GM23338 (cell line): Measurements from ENCODE around the gene MYO1D. TPM values are rescaled to one million over a fixed set of nuclear protein-coding genes. Genes with fewer than 3 reads are reported as not detected.

Experiments used
- ATAC-seq: fragments of 200-7000 bp; cut with Tn5 transposase; 3 replicates; pipeline ENCODE4 v1.9.1; 2020
- DNase-seq: peaks from one replicate; pipeline ENCODE4 v3.0.0-alpha.2; 2015; ENCODE audit warnings: low spot score
- H2AFZ ChIP-seq: fragments of 200-600 bp; sonication (generic); 2 replicates; pipeline ENCODE4 v1.8.0; 2016; ENCODE audit warnings: antibody characterized with exemption, mild to moderate bottlenecking, moderate library complexity
- H3F3A ChIP-seq: fragments of 200-600 bp; sonication (generic); replicated peaks from 2 replicates; pipeline ENCODE4 v1.8.0; 2017; ENCODE audit warnings: antibody characterized with exemption, mixed run types, low read depth
- H3K27ac ChIP-seq: fragments of 200-600 bp; sonication (generic); 2 replicates; pipeline ENCODE4 v1.6.1; 2016; ENCODE audit warnings: low read depth
- H3K27me3 ChIP-seq: fragments of 200-600 bp; sonication (generic); 2 replicates; pipeline ENCODE4 v1.8.0; 2016; ENCODE audit warnings: mild to moderate bottlenecking, mixed run types, moderate library complexity; ENCODE audit not compliant: insufficient read depth
- H3K36me3 ChIP-seq: fragments of 200-600 bp; sonication (generic); 2 replicates; pipeline ENCODE4 v1.8.0; 2016; ENCODE audit warnings: mild to moderate bottlenecking; ENCODE audit not compliant: insufficient read depth
- H3K4me1 ChIP-seq: fragments of 200-600 bp; sonication (generic); 2 replicates; pipeline ENCODE4 v1.8.0; 2016; ENCODE audit warnings: mild to moderate bottlenecking, moderate library complexity; ENCODE audit not compliant: insufficient read depth
- H3K4me2 ChIP-seq: fragments of 200-600 bp; sonication (generic); 2 replicates; pipeline ENCODE4 v1.7.1; 2017; ENCODE audit warnings: mixed run types
- H3K4me3 ChIP-seq: fragments of 200-600 bp; sonication (generic); 2 replicates; pipeline ENCODE4 v1.6.1; 2016; ENCODE audit warnings: mixed run types
- H3K79me2 ChIP-seq: fragments of 200-600 bp; sonication (generic); replicated peaks from 2 replicates; pipeline ENCODE4 v1.8.0; 2017; ENCODE audit warnings: mild to moderate bottlenecking; ENCODE audit not compliant: insufficient read depth
- H3K9me2 ChIP-seq: fragments of 200-600 bp; sonication (generic); 2 replicates; pipeline ENCODE4 v1.8.0; 2017; ENCODE audit not compliant: insufficient read depth
- H4K20me1 ChIP-seq: fragments of 200-600 bp; sonication (generic); replicated peaks from 2 replicates; pipeline ENCODE4 v1.8.0; 2017; ENCODE audit warnings: mild to moderate bottlenecking; ENCODE audit not compliant: insufficient read depth
- H3K27ac Mint-ChIP-seq: 2 replicates; pipeline ENCODE4 v1.8.0; 2020; ENCODE audit warnings: inconsistent platforms, mild to moderate bottlenecking, moderate library complexity, mixed read lengths
- H3K27me3 Mint-ChIP-seq: 3 replicates; pipeline ENCODE4 v1.8.0; 2022; ENCODE audit warnings: low read depth, mild to moderate bottlenecking, moderate library complexity, mixed read lengths, inconsistent platforms; ENCODE audit not compliant: insufficient read depth, poor library complexity
- H3K36me3 Mint-ChIP-seq: 3 replicates; pipeline ENCODE4 v1.8.0; 2021; ENCODE audit warnings: low read depth, mild to moderate bottlenecking, inconsistent platforms, moderate library complexity, mixed read lengths
- H3K4me1 Mint-ChIP-seq: 3 replicates; pipeline ENCODE4 v1.8.0; 2020; ENCODE audit warnings: mild to moderate bottlenecking, inconsistent platforms, mixed read lengths
- H3K4me3 Mint-ChIP-seq: 3 replicates; pipeline ENCODE4 v1.8.0; 2021; ENCODE audit warnings: moderate library complexity, mild to moderate bottlenecking, inconsistent platforms, mixed read lengths
- H3K9me3 Mint-ChIP-seq: 3 replicates; pipeline ENCODE4 v1.8.0; 2020; ENCODE audit warnings: moderate library complexity, mild to moderate bottlenecking, inconsistent platforms, mixed read lengths
- CREB1 ChIP-seq: fragments of 250-450 bp; sonication (Bioruptor Pico); IDR thresholded peaks from 2 replicates; pipeline ENCODE4 v1.5.0; 2020; ENCODE audit warnings: low read depth, mild to moderate bottlenecking, moderate library complexity
- EZH2 ChIP-seq: fragments of 200-600 bp; sonication (generic); IDR thresholded peaks from one replicate; pipeline ENCODE4 v1.8.0; 2017; ENCODE audit warnings: antibody characterized with exemption, mild to moderate bottlenecking, low read depth; ENCODE audit not compliant: unreplicated experiment
- EZH2phosphoT487 ChIP-seq: fragments of 200-600 bp; sonication (generic); IDR thresholded peaks from one replicate; pipeline ENCODE4 v1.8.1; 2018; ENCODE audit warnings: antibody characterized with exemption; ENCODE audit not compliant: unreplicated experiment
- JUNB ChIP-seq: IDR thresholded peaks from one replicate; pipeline ENCODE4 v1.6.1; 2016; ENCODE audit warnings: antibody characterized with exemption; ENCODE audit not compliant: unreplicated experiment
- NANOG ChIP-seq: IDR thresholded peaks from 2 replicates; pipeline ENCODE4 v1.6.1; 2016; ENCODE audit warnings: antibody characterized with exemption, borderline replicate concordance
- POLR2AphosphoS5 ChIP-seq: IDR thresholded peaks from 2 replicates; pipeline ENCODE4 v1.6.1; 2016; ENCODE audit warnings: antibody characterized with exemption, low read depth
- REST ChIP-seq: IDR thresholded peaks from one replicate; pipeline ENCODE4 v1.6.1; 2018; ENCODE audit warnings: antibody characterized with exemption; ENCODE audit not compliant: unreplicated experiment
- STAT1 ChIP-seq: IDR thresholded peaks from one replicate; pipeline ENCODE4 v1.6.1; 2016; ENCODE audit warnings: antibody characterized with exemption; ENCODE audit not compliant: unreplicated experiment
- ZNF114 ChIP-seq: fragments of 250-450 bp; sonication (Bioruptor Pico); IDR thresholded peaks from 2 replicates; pipeline ENCODE4 v1.5.0; 2020; ENCODE audit warnings: mild to moderate bottlenecking, moderate library complexity
- ZNF331 ChIP-seq: fragments of 250-450 bp; sonication (Bioruptor Pico); IDR thresholded peaks from 2 replicates; pipeline ENCODE4 v1.5.0; 2020; ENCODE audit warnings: low read depth, mild to moderate bottlenecking, moderate library complexity
- polyA plus RNA-seq: library from polyadenylated mRNA; unstranded; fragments of >200 nt; fragmentation: Nextera tagmentation; extraction: Ambion mirVana; gene quantifications from 2 replicates; pipeline ENCODE4 v1.2.1, GENCODE V29; 2016
- total RNA-seq: library from RNA; depleted of rRNA; stranded (reverse); fragments of >200 nt; shearing (Covaris generic); gene quantifications from 2 replicates; pipeline ENCODE4 v1.2.3, GENCODE V29; 2014
- TF ChIP-seq, protein P1 (sequence below), 2 experiments: fragments of 200-600 bp in 1 of 2; sonication (generic) in 1 of 2; conservative IDR thresholded peaks; 2 replicates each; pipeline versions ENCODE4 v1.5.1 to v1.6.1; 2016 to 2017; ENCODE audit warnings: antibody characterized with exemption in 2 of 2, low read depth in 2 of 2, mild to moderate bottlenecking in 2 of 2, moderate library complexity in 1 of 2
- TF ChIP-seq, protein P2 (sequence below): IDR thresholded peaks from 2 replicates; pipeline ENCODE4 v1.6.1; 2016; ENCODE audit warnings: antibody characterized with exemption
- TF ChIP-seq, protein P3 (sequence below): fragments of 250-450 bp; sonication (Bioruptor Pico); IDR thresholded peaks from 2 replicates; pipeline ENCODE4 v1.5.0; 2020; ENCODE audit warnings: mild to moderate bottlenecking, moderate library complexity

The MYO1D gene
- total and polyA plus RNA-seq, 2 experiments from 2014 or later, result 8.6 to 28.6 TPM

DNA sequence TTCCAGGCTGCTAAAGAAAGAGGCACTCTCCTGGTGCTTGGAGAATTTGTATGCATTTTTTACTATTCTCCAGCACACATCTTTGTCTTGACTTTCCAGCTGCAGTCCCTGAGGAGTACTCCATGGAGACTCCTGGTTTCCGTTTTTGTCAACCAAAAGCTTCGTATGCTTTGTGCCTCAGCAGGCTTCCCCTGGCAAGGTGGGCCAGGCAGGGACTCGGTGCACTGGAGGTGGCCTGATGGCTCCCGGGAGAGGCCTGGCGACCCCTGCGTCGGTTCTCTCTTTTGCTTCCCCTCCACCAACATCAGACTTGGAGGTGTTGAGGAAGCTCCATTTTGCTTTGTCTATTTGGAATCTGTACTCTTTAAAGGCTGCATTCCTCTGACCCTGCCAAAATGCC lies 366.5 kb downstream of the MYO1D start:
- Histone ChIP-seq H4K20me1 (no peaks in the 10 kb centered on the region), H3K79me2 (no peaks in the 10 kb centered on the region), H3K4me3 (no peak overlapping the region), H3K27ac (no peak overlapping the region), H3K36me3 (no peaks in the 10 kb centered on the region), H2AFZ (no peak overlapping the region), H3F3A (no peaks in the 10 kb centered on the region), H3K9me2 (no peaks in the 10 kb centered on the region), H3K27me3 (no peaks in the 10 kb centered on the region), H3K4me1 (peaks cover 8% of the 10 kb centered on the region), H3K4me2 (no peak overlapping the region)
- Mint-ChIP-seq H3K9me3 (no peaks in the 10 kb centered on the region), H3K27ac (no peak overlapping the region), H3K36me3 (no peaks in the 10 kb centered on the region), H3K4me3 (no peak overlapping the region), H3K4me1 (peaks cover 13% of the 10 kb centered on the region), H3K27me3 (peaks cover 5% of the 10 kb centered on the region)
- TF ChIP-seq NANOG, result no peak
- TF ChIP-seq STAT1, result no peak
- no peak for TF ChIP-seq POLR2AphosphoS5
- TF ChIP-seq, protein P1, sequence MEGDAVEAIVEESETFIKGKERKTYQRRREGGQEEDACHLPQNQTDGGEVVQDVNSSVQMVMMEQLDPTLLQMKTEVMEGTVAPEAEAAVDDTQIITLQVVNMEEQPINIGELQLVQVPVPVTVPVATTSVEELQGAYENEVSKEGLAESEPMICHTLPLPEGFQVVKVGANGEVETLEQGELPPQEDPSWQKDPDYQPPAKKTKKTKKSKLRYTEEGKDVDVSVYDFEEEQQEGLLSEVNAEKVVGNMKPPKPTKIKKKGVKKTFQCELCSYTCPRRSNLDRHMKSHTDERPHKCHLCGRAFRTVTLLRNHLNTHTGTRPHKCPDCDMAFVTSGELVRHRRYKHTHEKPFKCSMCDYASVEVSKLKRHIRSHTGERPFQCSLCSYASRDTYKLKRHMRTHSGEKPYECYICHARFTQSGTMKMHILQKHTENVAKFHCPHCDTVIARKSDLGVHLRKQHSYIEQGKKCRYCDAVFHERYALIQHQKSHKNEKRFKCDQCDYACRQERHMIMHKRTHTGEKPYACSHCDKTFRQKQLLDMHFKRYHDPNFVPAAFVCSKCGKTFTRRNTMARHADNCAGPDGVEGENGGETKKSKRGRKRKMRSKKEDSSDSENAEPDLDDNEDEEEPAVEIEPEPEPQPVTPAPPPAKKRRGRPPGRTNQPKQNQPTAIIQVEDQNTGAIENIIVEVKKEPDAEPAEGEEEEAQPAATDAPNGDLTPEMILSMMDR (conservative IDR thresholded peaks at IDR 0.05; ENCODE audit: low read depth in 2 of 2), result no peak
- TF ChIP-seq CREB1, result no peak
- TF ChIP-seq, protein P2, sequence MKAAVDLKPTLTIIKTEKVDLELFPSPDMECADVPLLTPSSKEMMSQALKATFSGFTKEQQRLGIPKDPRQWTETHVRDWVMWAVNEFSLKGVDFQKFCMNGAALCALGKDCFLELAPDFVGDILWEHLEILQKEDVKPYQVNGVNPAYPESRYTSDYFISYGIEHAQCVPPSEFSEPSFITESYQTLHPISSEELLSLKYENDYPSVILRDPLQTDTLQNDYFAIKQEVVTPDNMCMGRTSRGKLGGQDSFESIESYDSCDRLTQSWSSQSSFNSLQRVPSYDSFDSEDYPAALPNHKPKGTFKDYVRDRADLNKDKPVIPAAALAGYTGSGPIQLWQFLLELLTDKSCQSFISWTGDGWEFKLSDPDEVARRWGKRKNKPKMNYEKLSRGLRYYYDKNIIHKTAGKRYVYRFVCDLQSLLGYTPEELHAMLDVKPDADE, result no peak
- TF ChIP-seq, protein P3, sequence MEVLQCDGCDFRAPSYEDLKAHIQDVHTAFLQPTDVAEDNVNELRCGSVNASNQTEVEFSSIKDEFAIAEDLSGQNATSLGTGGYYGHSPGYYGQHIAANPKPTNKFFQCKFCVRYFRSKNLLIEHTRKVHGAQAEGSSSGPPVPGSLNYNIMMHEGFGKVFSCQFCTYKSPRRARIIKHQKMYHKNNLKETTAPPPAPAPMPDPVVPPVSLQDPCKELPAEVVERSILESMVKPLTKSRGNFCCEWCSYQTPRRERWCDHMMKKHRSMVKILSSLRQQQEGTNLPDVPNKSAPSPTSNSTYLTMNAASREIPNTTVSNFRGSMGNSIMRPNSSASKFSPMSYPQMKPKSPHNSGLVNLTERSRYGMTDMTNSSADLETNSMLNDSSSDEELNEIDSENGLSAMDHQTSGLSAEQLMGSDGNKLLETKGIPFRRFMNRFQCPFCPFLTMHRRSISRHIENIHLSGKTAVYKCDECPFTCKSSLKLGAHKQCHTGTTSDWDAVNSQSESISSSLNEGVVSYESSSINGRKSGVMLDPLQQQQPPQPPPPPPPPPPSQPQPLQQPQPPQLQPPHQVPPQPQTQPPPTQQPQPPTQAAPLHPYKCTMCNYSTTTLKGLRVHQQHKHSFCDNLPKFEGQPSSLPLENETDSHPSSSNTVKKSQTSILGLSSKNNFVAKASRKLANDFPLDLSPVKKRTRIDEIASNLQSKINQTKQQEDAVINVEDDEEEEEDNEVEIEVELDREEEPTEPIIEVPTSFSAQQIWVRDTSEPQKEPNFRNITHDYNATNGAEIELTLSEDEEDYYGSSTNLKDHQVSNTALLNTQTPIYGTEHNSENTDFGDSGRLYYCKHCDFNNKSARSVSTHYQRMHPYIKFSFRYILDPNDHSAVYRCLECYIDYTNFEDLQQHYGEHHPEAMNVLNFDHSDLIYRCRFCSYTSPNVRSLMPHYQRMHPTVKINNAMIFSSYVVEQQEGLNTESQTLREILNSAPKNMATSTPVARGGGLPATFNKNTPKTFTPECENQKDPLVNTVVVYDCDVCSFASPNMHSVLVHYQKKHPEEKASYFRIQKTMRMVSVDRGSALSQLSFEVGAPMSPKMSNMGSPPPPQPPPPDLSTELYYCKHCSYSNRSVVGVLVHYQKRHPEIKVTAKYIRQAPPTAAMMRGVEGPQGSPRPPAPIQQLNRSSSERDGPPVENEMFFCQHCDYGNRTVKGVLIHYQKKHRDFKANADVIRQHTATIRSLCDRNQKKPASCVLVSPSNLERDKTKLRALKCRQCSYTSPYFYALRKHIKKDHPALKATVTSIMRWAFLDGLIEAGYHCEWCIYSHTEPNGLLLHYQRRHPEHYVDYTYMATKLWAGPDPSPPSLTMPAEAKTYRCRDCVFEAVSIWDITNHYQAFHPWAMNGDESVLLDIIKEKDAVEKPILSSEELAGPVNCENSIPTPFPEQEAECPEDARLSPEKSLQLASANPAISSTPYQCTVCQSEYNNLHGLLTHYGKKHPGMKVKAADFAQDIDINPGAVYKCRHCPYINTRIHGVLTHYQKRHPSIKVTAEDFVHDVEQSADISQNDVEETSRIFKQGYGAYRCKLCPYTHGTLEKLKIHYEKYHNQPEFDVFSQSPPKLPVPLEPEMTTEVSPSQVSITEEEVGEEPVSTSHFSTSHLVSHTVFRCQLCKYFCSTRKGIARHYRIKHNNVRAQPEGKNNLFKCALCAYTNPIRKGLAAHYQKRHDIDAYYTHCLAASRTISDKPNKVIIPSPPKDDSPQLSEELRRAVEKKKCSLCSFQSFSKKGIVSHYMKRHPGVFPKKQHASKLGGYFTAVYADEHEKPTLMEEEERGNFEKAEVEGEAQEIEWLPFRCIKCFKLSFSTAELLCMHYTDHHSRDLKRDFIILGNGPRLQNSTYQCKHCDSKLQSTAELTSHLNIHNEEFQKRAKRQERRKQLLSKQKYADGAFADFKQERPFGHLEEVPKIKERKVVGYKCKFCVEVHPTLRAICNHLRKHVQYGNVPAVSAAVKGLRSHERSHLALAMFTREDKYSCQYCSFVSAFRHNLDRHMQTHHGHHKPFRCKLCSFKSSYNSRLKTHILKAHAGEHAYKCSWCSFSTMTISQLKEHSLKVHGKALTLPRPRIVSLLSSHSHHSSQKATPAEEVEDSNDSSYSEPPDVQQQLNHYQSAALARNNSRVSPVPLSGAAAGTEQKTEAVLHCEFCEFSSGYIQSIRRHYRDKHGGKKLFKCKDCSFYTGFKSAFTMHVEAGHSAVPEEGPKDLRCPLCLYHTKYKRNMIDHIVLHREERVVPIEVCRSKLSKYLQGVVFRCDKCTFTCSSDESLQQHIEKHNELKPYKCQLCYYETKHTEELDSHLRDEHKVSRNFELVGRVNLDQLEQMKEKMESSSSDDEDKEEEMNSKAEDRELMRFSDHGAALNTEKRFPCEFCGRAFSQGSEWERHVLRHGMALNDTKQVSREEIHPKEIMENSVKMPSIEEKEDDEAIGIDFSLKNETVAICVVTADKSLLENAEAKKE, result no peak
- no peak for TF ChIP-seq EZH2phosphoT487
- TF ChIP-seq EZH2, result no peak
- no peak for TF ChIP-seq REST
- no peak for TF ChIP-seq ZNF331
- TF ChIP-seq JUNB, result no peak
- TF ChIP-seq ZNF114 (CRISPR knock-in tag), result no peak
- no peak for ATAC-seq
- DNase-seq, result no peak
